Measurements from ENCODE around the gene LRRC25. TPM values are rescaled to one million over a fixed set of nuclear protein-coding genes. Genes with fewer than 3 reads are reported as not detected.
"Not testable (repeated sequence)": the region's sequence is repeated elsewhere in the genome, so short reads cannot be mapped to it uniquely, and the experiment has no call there.

LRRC25 gene
- total and polyA plus RNA-seq, 2 donors (not counting 1 experiment from before 2014, with no cell fraction given): 0.10 to 1.2 TPM

GRCh38 chr19:18406749-18407148, 9.3 kb upstream of the LRRC25 start:
- Histone ChIP-seq H3K4me1 (ENCODE audit: control insufficient read depth, extremely low read depth, insufficient read depth, low read length) (no peaks in the 10 kb centered on the region), H4K20me1 (ENCODE audit: control insufficient read depth, extremely low read depth, insufficient read depth, low read length) (no peaks in the 10 kb centered on the region), H3K9me3 (ENCODE audit: control insufficient read depth, insufficient read depth, low read depth, low read length) (no peaks in the 10 kb centered on the region), H3K27ac (ENCODE audit: insufficient read depth, low read length) (no peak overlapping the region), H3K27me3 (ENCODE audit: control insufficient read depth, insufficient read depth, low read length) (no peaks in the 10 kb centered on the region), H2AFZ (ENCODE audit: low read length) (no peak overlapping the region), H3K4me2 (ENCODE audit: extremely low read depth, insufficient read depth, low read length) (no peak overlapping the region), H3K9ac (ENCODE audit: insufficient read depth, low read length) (no peak overlapping the region), H3K4me3 (replicated peaks in 1 of 4; ENCODE audit: control extremely low read depth in 1 of 4, insufficient read depth in 1 of 4, low read depth in 3 of 4, low read length in 4 of 4) (no peak overlapping the region), H3K36me3 (ENCODE audit: control insufficient read depth, insufficient read depth, low read length) (no peaks in the 10 kb centered on the region), H3K79me2 (ENCODE audit: control insufficient read depth, insufficient read depth, low read length) (no peaks in the 10 kb centered on the region)
- TF ChIP-seq, protein P1, sequence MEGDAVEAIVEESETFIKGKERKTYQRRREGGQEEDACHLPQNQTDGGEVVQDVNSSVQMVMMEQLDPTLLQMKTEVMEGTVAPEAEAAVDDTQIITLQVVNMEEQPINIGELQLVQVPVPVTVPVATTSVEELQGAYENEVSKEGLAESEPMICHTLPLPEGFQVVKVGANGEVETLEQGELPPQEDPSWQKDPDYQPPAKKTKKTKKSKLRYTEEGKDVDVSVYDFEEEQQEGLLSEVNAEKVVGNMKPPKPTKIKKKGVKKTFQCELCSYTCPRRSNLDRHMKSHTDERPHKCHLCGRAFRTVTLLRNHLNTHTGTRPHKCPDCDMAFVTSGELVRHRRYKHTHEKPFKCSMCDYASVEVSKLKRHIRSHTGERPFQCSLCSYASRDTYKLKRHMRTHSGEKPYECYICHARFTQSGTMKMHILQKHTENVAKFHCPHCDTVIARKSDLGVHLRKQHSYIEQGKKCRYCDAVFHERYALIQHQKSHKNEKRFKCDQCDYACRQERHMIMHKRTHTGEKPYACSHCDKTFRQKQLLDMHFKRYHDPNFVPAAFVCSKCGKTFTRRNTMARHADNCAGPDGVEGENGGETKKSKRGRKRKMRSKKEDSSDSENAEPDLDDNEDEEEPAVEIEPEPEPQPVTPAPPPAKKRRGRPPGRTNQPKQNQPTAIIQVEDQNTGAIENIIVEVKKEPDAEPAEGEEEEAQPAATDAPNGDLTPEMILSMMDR (conservative IDR thresholded peaks at IDR 0.05 in 1 of 2, IDR thresholded peaks at IDR 0.05 in 1 of 2; ENCODE audit: low read depth in 1 of 2, low read length in 2 of 2): no peak
- TF ChIP-seq EZH2 (IDR thresholded peaks at IDR 0.05; ENCODE audit: low read length, missing control alignments): no peak
- DNase-seq (ENCODE audit: low read depth in 2 of 2): no peak

DNA sequence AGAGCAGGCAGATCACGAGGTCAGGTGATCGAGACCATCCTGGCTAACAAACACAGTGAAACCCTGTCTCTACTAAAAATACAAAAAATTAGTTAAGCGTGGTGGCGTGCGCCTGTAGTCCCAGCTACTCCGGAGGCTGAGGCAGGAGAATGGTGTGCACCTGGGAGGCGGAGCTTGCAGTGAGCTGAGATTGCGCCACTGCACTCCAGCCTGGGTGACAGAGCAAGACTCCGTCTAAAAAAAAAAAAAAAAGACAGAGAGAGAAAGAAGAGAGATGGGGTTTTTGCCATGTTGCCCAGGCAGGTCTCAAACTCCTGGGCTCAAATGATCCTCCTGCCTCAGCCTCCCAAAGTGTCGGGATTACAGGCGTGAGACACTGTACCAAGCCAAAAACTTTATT, 8.3 kb upstream of the LRRC25 start:
- H3K4me1 ChIP-seq (ENCODE audit: control insufficient read depth, extremely low read depth, insufficient read depth, low read length); H3K4me3 ChIP-seq (replicated peaks in 1 of 4; ENCODE audit: control extremely low read depth in 1 of 4, insufficient read depth in 1 of 4, low read depth in 3 of 4, low read length in 4 of 4); H3K9ac ChIP-seq (ENCODE audit: insufficient read depth, low read length); H2AFZ ChIP-seq (ENCODE audit: low read length); H3K36me3 ChIP-seq (ENCODE audit: control insufficient read depth, insufficient read depth, low read length); H3K4me2 ChIP-seq (ENCODE audit: extremely low read depth, insufficient read depth, low read length); H3K9me3 ChIP-seq (ENCODE audit: control insufficient read depth, insufficient read depth, low read depth, low read length); H3K27ac ChIP-seq (ENCODE audit: insufficient read depth, low read length); DNase-seq (ENCODE audit: low read depth in 2 of 2); H3K27me3 ChIP-seq (ENCODE audit: control insufficient read depth, insufficient read depth, low read length); H3K79me2 ChIP-seq (ENCODE audit: control insufficient read depth, insufficient read depth, low read length); H4K20me1 ChIP-seq (ENCODE audit: control insufficient read depth, extremely low read depth, insufficient read depth, low read length): not testable (repeated sequence)

DNA sequence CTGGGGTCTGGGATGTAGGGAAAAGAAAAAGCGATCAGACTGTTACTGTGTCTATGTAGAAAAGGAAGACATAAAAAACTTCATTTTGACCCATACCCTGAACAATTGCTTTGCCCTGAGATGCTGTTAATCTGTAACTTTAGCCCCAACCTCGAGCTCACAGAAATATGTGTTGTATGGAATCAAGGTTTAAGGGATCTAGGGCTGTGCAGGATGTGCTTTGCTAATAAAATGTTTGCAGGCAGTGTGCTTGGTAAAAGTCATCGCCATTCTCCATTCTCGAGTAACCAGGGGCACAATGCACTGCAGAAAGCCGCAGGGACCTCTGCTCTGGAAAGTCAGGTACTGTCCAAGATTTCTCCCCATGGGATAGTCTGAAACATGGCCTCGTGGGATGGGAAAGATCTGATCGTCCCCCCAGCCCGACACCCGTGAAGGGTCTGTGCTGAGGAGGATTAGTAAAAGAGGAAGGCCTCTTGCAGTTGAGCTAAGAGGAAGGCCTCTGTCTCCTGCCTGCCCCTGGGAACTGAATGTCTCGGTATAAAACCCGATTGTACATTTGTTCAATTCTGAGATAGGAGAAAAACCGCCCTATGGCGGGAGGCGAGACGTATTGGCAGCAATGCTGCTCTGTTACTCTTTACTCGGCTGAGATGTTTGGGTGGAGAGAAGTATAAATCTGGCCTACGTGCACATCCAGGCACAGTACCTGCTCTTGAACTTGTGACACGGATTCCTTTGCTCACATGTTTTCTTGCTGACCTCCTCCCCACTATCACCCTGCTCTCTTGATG, 5.2 kb upstream of the LRRC25 start:
- H4K20me1 ChIP-seq (ENCODE audit: control insufficient read depth, extremely low read depth, insufficient read depth, low read length); H3K9ac ChIP-seq (ENCODE audit: insufficient read depth, low read length); DNase-seq (ENCODE audit: low read depth in 2 of 2); H3K4me3 ChIP-seq (replicated peaks in 1 of 4; ENCODE audit: control extremely low read depth in 1 of 4, insufficient read depth in 1 of 4, low read depth in 3 of 4, low read length in 4 of 4); H3K4me2 ChIP-seq (ENCODE audit: extremely low read depth, insufficient read depth, low read length); H3K27me3 ChIP-seq (ENCODE audit: control insufficient read depth, insufficient read depth, low read length); H3K9me3 ChIP-seq (ENCODE audit: control insufficient read depth, insufficient read depth, low read depth, low read length); H3K79me2 ChIP-seq (ENCODE audit: control insufficient read depth, insufficient read depth, low read length); H2AFZ ChIP-seq (ENCODE audit: low read length); H3K27ac ChIP-seq (ENCODE audit: insufficient read depth, low read length); H3K36me3 ChIP-seq (ENCODE audit: control insufficient read depth, insufficient read depth, low read length): not testable (repeated sequence)
- peaks cover 10% of the 10 kb centered on the region for H3K4me1 ChIP-seq (ENCODE audit: control insufficient read depth, extremely low read depth, insufficient read depth, low read length)

DNA sequence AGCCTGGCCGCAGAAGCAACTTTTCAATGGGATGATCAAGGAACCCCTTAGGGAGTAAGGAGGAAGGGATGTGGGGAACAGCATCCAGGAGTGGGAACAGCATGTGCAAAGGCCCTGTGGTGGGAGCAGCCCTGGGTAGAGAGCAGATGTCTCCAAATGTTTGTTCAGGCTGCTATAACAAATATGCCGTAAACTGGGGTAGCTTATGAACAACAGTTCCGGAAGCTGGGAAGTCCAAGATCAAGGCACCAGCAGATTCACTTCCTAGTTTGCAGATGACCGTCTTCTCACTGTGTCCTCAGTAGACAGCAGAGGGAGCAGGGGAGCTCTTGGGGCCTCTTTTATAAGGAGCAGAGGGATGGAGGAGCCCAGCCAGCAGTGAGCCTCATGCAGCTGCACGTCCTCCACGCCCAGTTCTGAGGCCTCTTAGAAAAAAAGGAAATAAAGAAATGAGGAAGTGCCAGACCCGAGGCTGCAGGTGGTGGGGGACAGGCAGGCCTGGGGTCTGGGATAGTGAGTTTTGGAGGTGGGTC, 4.2 kb upstream of the LRRC25 start:
- Histone ChIP-seq H4K20me1 (ENCODE audit: control insufficient read depth, extremely low read depth, insufficient read depth, low read length) (no peaks in the 10 kb centered on the region), H3K9me3 (ENCODE audit: control insufficient read depth, insufficient read depth, low read depth, low read length) (no peaks in the 10 kb centered on the region), H3K4me1 (ENCODE audit: control insufficient read depth, extremely low read depth, insufficient read depth, low read length) (peaks cover 12% of the 10 kb centered on the region), H3K4me3 (replicated peaks in 1 of 4; ENCODE audit: control extremely low read depth in 1 of 4, insufficient read depth in 1 of 4, low read depth in 3 of 4, low read length in 4 of 4) (no peak overlapping the region), H3K4me2 (ENCODE audit: extremely low read depth, insufficient read depth, low read length) (no peak overlapping the region), H3K27me3 (ENCODE audit: control insufficient read depth, insufficient read depth, low read length) (no peaks in the 10 kb centered on the region), H3K79me2 (ENCODE audit: control insufficient read depth, insufficient read depth, low read length) (no peaks in the 10 kb centered on the region), H3K9ac (ENCODE audit: insufficient read depth, low read length) (no peak overlapping the region), H3K27ac (ENCODE audit: insufficient read depth, low read length) (no peak overlapping the region), H3K36me3 (ENCODE audit: control insufficient read depth, insufficient read depth, low read length) (no peaks in the 10 kb centered on the region), H2AFZ (ENCODE audit: low read length) (no peak overlapping the region)
- DNase-seq (ENCODE audit: low read depth in 2 of 2): peak; percentile 49 to 83
- TF ChIP-seq, protein P1 (conservative IDR thresholded peaks at IDR 0.05 in 1 of 2, IDR thresholded peaks at IDR 0.05 in 1 of 2; ENCODE audit: low read depth in 1 of 2, low read length in 2 of 2): peak; percentile 44 to 67
- TF ChIP-seq EZH2 (IDR thresholded peaks at IDR 0.05; ENCODE audit: low read length, missing control alignments): no peak
